Stimulated activated CD4-positive, alpha-beta T cell treated with anti-CD3 and anti-CD28 coated beads, Interleukin-15, amount 100 ng/mL, for 48 hours (primary cell): ENCODE results near the gene HNRNPU.
A peak's percentile ranks its signal among the peaks of the same experiment; 100 is the strongest.

ENCODE experiments used
- DNase-seq, 2 donors: peaks; one replicate each; pipeline ENCODE4 v3.0.0-alpha.2; 2020; ENCODE audit warnings: low read depth in 2 of 2

Gene HNRNPU

DNA sequence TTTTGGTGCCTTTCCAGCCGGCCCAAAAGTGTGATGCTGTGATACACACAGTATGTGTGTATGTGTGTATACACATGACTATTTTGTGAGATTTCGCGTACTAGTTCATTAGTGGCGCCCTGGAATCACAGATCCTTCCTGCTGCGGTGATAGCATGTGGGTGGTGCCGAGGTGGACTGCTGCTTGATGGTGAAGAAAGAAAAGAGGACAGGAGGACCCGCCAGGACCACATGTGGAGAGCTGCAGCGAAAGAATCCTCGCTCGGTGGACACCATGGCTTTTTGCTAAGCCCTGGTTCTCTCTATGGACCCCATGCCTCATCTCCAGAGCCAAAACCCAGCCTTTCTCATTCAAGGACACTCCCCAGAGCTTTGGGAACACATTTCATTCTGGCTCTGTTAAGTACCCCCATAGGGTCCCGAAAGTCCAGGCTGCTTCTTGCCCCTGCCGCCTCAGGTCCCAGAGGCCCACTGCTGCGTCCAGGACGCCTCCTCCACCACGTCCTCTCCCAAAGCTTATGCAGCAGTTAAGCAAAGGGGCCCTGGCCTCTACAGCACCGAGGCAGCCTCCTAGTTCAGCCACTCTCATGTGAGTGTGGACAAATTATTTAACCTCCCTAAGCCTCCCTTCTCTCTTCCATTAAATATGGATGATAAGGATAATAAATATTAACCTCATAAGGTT lies 61.6 kb downstream of the HNRNPU start:
- no peak for DNase-seq

DNA sequence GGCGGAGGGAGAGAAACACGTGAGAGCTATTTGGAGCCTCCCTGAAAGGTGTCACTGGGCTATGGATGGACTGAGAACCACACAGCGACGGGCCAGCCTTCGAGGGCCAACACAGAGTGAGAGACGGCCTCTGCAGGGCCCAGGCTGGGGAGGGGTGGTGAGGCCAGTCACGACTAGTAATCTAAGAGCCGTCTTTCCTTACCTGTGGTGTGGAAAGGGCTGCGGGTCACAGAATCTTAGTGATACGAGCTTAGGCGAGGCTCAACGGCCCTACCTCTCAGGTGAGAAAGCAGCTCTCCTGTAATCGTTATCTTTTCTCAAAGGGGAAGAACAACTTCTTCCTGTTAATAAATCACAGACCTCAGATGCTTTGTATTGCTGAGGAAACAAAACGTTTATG lies 62.3 kb downstream of the HNRNPU start:
- no peak for DNase-seq

DNA sequence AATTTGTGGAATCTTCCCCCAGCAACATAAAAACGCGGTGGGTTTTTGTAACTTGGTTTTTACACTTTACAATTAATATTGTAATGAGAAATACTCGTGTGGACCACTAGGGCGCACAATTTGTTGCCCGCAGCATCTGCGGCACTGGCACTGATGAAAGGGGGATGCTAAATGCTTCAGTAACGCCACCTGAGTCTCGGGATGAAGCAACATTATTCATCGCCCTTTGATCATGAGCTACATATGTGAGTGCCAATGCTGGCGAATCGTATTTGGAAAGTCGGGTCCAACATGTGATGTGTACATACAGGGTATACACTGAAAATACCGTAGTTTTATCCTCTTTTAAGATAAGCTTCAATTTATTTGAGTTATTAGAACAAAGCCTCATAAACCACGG lies 63.1 kb downstream of the HNRNPU start:
- peak; percentile 21 to 29 for DNase-seq

DNA sequence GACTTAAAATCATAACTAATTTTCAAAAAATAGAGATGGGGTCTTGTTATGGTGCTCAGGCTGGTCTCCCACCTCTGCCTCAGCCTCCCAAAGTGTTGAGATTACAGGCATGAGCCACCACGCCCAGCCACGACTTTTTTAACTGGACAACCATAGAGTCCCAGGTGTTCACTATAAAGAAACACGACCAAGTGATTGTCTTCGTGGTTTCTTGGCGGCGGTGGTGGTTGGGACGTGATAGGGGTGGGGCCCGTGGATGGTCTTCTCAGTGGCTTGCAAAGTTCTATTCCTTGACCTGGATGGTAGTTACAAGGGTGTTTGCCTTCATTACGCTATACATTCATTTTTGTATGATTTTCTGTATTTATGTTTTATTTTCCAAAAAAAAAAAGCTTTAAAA lies 63.5 kb downstream of the HNRNPU start:
- DNase-seq, result no peak
